NCI-H510A (cell line): Measurements from ENCODE around the gene NRCAM.
A peak's percentile ranks its signal among the peaks of the same experiment; 100 is the strongest.

Experiments used
- DNase-seq: peaks from one replicate; lab custom pipeline; 2025; lab: John Stamatoyannopoulos, UW

The NRCAM gene

GRCh38 chr7:108203537-108203936 lies 252.7 kb downstream of the NRCAM start:
- DNase-seq = no peak

GRCh38 chr7:108202743-108203142 lies 253.5 kb downstream of the NRCAM start:
- no peak for DNase-seq

- DNase-seq = no peak
Observed at GRCh38 chr7:108201766-108202165, 254.5 kb downstream of the NRCAM start.

- DNase-seq = no peak
Observed at GRCh38 chr7:108200326-108200725, 255.9 kb downstream of the NRCAM start.

GRCh38 chr7:108197371-108198091 lies 258.7 kb downstream of the NRCAM start:
- no peak for DNase-seq

GRCh38 chr7:108196004-108196403 lies 260.2 kb downstream of the NRCAM start:
- DNase-seq = no peak

- DNase-seq = no peak
Observed at GRCh38 chr7:108193594-108194498, 262.4 kb downstream of the NRCAM start.

GRCh38 chr7:108190891-108191290 lies 265.3 kb downstream of the NRCAM start:
- DNase-seq = no peak

GRCh38 chr7:108189733-108190388 lies 266.4 kb downstream of the NRCAM start:
- DNase-seq = no peak

GRCh38 chr7:108188724-108189123 lies 267.5 kb downstream of the NRCAM start:
- DNase-seq = no peak

- DNase-seq = no peak
Observed at GRCh38 chr7:108181073-108181985, 274.9 kb downstream of the NRCAM start.

GRCh38 chr7:108178398-108178797 lies 277.8 kb downstream of the NRCAM start:
- DNase-seq = peak; percentile 75

- DNase-seq = no peak
Observed at GRCh38 chr7:108171164-108171563, 285.1 kb downstream of the NRCAM start.

GRCh38 chr7:108170251-108170650 lies 286.0 kb downstream of the NRCAM start:
- no peak for DNase-seq

GRCh38 chr7:108167460-108167859 lies 288.8 kb downstream of the NRCAM start:
- no peak for DNase-seq

GRCh38 chr7:108166687-108167086 lies 289.5 kb downstream of the NRCAM start:
- DNase-seq = no peak

- no peak for DNase-seq
Observed at GRCh38 chr7:108165723-108166122, 290.5 kb downstream of the NRCAM start.

GRCh38 chr7:108164946-108165345 lies 291.3 kb downstream of the NRCAM start:
- no peak for DNase-seq

- DNase-seq = no peak
Observed at GRCh38 chr7:108164342-108164741, 291.9 kb downstream of the NRCAM start.

- DNase-seq = no peak
Observed at GRCh38 chr7:108158776-108159175, 297.5 kb downstream of the NRCAM start.

- no peak for DNase-seq
Observed at GRCh38 chr7:108157606-108158335, 298.5 kb downstream of the NRCAM start.
